CD4-positive, alpha-beta T cell treated with Interleukin-6 for 4 hours (primary cell): ENCODE measurements around the gene PDGFC.

Source experiments
- DNase-seq: peaks from one replicate; pipeline ENCODE4 v3.0.0-alpha.2; 2020; ENCODE audit warnings: mixed read lengths

Gene PDGFC

DNA sequence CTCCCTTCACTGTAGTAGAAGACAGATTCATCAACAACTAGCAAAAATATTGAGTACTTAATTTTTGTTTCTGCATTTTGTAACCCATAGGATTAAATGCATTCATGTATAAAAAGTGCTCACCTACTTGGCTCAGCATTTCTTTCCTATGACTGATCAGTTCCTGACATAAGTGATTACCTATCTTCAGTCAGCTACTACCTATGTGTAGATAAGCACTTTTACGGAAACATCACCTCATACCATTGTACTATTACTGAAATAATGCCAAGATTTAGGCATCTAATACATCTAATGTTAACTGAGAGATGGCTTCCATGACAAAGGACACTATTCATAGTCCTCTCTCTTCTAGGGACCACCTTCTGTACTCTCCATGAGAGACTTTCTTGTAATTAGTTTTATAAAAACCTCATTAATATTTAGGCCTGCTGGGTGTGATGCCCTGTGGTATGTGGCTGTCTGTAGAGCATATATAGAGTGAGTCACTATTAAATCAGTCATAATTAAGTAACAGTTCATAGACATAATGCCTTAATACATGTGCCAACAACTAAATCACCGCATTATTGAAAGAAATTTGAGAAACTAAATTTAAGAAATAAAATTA is 147.0 kb downstream of the PDGFC start:
- no peak for DNase-seq

GRCh38 chr4:156820931-156821330 is 150.7 kb downstream of the PDGFC start:
- no peak for DNase-seq

- no peak for DNase-seq
Measured at GRCh38 chr4:156816360-156816755, 155.2 kb downstream of the PDGFC start.

DNA sequence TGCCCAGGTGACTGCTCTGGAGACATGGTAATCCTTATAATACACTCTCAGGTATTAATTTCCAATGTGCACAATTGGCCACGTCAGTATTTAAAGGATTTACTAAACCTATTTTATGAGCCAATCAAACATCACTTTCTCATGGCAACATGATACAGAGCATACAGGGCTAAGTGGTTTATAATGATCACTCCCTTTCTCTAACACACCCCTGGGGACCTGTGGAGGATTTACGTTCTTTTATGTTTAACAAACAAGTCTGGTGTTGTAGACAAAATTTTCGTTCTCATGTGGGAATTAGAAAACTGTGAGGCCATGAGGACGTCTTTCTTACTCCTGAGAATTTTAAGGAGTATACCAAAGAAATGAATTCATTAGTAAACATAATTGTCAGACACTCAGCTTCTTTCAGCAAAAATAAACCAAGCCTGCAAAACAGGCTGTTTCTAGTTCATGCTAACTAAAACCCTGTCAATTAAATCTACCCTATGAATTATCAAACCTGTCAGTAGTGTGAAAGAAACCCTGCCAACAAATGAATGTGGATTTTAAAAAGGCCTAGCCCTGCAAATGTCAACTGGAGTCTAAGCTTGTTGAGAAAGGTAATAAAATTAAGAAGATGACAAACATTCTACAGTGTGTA is 155.8 kb downstream of the PDGFC start:
- no peak for DNase-seq

DNA sequence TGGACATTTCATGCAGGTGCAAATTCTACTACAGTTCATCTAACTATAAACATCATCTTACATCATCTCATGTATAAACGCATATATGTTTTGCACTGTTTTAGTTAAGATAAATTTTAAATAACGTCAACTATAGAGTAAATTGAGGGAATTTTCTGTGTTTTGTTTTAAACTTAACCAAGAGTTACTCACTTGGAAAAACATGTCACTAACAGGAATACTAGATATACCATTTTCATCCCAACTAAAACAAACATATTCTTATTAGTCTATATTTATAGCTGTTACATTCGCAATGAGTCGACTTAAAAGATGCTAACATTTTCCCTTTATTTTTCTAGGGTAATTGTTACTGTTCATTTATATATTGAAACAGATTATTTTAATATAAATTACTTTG is 159.6 kb downstream of the PDGFC start:
- DNase-seq: no peak

DNA sequence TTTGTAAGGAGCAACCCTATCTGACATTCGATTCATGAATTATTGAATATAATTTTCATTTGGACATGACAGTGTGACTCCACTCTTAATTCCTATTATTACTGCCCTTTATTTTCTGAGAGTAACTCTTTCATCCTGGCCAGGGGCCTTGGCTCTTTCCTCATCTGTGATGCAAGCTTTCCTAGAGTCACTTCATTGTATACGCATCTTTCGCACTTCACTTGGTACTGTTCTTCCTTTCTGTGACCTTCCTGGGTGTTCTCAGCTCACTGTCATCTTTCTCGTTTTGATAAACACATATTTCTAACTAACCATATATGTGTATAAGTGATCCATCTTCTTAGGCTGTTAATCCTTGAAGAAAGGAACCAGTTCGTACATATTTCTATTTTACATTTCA is 160.3 kb downstream of the PDGFC start:
- no peak for DNase-seq

DNA sequence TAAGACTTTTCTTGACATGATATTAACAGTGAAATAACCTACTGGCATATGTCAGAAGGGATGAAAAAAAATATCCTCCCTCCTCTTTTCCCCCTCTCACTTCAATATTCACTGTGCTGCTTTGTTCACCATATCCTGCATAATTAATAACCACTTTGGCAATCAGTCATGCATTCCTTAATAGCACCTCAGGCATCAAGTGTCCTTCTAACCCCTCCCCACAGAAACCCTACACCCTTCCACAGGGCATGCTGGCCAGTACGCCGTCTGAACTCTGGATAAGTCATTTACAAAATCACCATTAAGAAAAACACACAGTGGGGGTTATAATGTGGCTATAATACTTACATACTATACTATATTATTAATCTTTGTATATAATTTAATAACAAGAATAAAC is 165.9 kb downstream of the PDGFC start:
- DNase-seq: no peak

GRCh38 chr4:156803056-156803455 is 168.5 kb downstream of the PDGFC start:
- no peak for DNase-seq

DNA sequence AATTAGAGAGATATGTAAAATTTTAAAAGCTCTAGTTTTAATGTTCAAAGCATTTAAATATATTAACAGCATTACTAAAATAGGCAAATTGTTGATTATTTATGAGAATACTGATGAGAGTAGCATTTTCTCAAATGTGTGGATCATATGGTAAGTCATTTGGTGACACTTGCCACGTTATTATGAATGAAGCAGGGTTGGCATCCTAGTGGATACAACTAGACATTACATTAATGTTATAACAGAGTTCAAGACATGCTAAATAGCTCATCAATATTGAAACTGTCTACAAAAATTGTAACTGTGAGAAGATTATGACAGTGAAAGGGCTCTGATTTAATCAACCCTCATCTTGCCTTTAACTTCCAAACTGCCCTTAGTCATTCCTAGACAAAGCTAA is 171.1 kb downstream of the PDGFC start:
- DNase-seq: no peak

DNA sequence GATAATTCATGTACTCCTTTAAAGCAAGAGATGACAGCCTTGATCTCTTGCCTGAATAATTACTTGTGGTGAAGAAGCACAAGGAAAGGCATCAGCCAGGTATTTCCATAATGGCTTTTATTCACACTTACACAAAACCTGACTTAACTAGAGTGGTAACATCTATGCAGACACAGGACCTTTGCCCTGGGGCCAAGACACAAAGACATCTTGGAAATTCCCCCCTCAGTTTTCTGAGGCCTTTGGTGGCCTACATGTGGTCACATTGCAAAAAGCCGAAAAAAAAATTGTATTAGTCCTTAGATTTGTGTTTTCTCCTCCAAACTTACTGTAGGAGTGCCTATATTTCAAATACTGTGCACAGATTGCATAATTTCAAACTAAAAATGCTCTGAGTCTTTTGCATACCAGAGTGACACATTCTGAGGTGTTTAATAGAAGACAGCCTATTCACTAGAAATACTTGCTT is 172.4 kb downstream of the PDGFC start:
- no peak for DNase-seq

- no peak for DNase-seq
Measured at GRCh38 chr4:156798438-156798837, 173.2 kb downstream of the PDGFC start.

GRCh38 chr4:156797206-156797605 is 174.4 kb downstream of the PDGFC start:
- no peak for DNase-seq

DNA sequence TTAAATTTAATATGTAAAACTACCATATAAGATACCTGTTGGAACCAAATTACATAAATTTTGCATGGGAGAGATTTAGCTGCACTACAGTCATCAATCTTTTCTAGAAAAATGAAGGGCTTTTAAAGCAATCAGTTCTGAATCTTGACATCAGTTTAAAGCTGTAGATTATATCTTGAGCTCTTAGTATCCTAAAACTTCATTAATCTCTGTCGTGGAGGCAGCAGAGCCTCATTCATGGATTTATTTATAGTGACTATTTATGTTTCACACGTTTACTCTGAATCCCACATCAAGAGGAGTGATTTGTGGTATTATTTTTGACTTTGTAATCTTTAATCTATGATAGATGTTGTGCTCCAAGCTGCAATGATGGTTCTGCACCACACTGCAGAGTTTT is 175.9 kb downstream of the PDGFC start:
- no peak for DNase-seq

DNA sequence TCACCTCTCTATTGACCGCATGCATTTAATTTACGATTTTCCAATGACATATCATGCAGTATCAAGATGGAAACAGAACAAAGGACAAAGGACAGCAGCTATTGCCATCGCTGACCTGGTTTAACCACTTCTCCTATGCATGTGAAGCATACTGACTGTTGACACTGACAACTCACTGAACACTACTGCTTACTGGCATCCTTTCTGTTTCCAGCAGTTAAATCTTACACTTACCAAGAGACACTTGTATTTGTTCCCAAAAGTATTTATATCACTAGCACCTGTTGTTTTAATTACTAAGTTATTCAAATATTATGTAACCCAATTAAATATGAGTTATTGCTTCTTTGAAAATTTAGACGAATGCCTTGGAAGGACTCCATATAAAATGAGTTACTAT is 176.7 kb downstream of the PDGFC start:
- DNase-seq: no peak

GRCh38 chr4:156792462-156793085 is 179.0 kb downstream of the PDGFC start:
- no peak for DNase-seq

DNA sequence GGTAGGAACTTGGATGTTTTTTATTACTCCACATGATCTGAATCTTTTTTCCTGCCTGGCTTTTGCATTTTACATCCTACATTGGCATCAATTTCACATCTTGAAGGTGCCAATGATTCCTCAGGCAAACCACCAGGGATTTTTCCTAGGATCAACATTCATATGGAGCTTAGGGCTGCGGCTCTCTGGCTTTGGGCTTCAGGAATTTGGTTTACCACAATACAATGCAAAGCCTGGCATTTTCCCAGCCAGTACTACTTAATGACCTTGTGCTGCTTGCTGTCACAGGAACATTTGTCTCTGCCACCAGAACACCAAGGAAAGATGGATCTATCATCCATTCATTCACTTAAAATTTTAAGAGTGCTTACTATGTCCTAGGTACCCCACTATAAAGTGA is 180.7 kb downstream of the PDGFC start:
- DNase-seq: no peak

DNA sequence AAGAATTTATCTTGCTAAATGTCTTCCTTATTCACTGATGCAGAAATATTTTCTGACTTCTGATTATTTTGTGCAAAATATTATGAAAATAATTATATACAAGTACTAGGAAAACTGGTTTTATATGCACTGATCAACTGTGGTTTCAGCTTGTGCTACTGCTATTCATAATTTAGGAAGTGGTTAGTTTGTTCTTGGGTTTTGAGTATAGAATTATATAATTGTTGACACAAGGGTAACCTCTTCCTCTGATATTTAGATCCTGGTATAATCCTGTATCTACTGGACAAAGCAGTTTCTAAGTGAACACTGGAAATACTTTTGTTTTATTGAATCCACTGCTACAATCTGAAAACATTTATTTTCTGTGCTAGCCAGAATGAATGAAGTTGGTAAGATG is 182.8 kb downstream of the PDGFC start:
- no peak for DNase-seq

- no peak for DNase-seq
Measured at GRCh38 chr4:156786713-156787112, 184.9 kb downstream of the PDGFC start.

DNA sequence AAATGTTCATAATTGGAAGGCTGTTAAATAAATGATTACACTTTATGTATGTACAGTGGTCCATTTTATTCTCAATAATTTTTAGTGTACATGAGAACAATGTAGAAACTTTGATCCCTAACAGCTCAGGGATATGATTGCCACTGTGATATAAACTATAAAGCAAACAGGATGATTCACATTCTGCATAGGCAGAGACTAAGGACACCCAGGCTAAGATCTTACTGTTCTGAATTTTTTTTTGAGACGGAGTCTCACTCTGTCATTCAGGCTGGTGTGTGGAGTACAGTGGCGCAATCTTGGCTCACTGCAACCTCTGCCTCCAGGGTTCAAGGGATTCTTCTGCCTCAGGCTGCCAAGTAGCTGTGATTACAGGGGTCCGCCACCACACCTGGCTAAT is 186.6 kb downstream of the PDGFC start:
- no peak for DNase-seq

- no peak for DNase-seq
Measured at GRCh38 chr4:156783966-156784365, 187.6 kb downstream of the PDGFC start.

- no peak for DNase-seq
Measured at GRCh38 chr4:156782491-156782890, 189.1 kb downstream of the PDGFC start.

DNA sequence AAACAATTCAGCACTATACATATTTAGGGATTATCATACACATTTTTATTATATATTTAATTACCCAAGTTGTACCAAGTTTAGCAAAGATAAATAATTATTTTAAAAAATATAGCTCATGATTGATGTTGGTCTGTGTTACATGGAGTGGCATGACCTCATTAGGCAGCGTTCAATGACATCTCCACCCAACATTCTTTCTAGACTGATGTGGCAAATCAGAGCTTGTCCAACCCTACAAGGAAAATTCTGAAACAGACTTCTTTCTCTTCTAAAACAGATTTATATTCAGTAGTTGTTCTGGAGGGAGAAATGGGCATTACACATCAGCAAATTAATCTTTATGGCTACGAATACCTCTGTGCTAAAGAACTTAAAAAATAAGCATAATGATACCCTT is 189.7 kb downstream of the PDGFC start:
- DNase-seq: no peak

DNA sequence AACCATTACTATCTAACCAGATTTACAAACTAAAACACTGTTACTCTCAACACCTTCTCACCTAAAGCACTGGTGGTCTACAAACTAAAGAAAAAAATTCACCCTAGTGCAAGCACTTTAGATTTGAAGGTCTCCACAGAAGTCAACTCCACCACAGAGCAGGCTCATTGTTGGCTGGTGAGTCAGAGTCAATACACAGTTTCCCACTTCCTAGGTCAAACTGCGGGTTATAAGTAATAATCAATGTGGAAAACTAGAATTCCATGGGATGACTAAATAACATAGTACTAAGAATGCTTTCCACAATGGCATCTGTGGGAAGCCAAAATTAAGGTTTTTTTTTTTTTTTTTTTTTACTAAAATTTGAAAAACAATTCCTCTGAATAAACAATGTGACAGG is 191.8 kb downstream of the PDGFC start:
- no peak for DNase-seq

GRCh38 chr4:156779042-156779441 is 192.6 kb downstream of the PDGFC start:
- DNase-seq: no peak

GRCh38 chr4:156778606-156779005 is 193.0 kb downstream of the PDGFC start:
- no peak for DNase-seq
